ENCODE measurements around the gene PPARGC1A.

DNA sequence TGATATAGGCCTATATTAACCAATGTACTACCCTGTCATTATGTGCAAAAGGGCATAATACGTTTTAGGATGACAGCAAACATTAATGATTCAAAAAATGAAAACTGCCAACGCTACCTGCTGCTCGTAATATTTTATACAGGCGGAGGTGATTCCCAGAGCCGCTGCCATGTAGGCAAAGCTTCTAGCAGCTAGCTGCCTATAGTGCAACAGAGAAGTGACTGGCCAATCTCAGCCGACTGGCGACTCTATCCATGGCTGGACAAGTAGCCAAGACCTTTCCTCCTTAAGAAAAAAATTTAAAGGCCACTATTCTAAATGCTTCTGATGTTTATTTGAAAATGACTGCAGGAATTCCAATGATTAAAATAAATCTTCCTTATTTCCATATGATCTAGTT lies 1.9 kb downstream of the PPARGC1A start:
- TF ChIP-seq CTCF (IDR thresholded peaks at IDR 0.05) (no peak), POLR2A (IDR thresholded peaks at IDR 0.05) (no peak), POLR2AphosphoS5 (IDR thresholded peaks at IDR 0.05) (peak in 1 of 4 donors; percentile 8)
